Left hindlimb (tissue), 1 donor: Measurements from ENCODE around the gene TCF12.
"Not testable (repeated sequence)": the region's sequence is repeated elsewhere in the genome, so short reads cannot be mapped to it uniquely, and the experiment has no call there.

Experiments used
- DNase-seq: peaks from one replicate; pipeline ENCODE4 v3.0.0-alpha.2; 2018

The TCF12 gene

DNA sequence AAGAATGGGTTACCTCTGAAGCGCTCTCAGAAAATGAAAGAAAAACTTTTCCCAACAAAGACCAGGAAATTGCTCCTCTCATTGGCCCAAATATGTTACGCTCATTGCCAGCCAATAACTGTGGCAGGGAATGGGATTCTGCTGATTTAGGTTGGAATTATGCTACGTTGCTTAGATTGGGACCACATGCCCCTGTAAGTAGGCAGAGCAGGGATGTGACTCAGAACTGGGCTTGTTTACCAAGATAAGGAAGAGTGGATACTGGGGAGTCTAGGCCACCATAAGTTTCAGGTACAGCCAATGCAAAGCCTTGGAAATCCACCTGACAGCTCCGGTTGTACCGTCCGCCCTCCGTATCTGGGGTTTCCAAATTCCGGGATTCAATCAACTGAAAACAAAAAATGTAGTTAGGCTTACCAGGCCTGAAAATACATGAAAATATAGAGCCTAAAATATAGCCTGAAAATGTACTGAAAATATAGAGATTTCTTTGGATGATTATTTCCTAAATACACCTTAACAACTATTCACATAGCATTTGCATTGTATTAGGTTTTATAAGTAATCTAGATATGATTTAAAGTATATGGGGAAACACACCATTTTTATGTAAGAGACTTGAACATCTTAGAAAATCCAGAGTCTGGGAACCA is 1.5 kb upstream of the TCF12 start:
- DNase-seq, result no peak

DNA sequence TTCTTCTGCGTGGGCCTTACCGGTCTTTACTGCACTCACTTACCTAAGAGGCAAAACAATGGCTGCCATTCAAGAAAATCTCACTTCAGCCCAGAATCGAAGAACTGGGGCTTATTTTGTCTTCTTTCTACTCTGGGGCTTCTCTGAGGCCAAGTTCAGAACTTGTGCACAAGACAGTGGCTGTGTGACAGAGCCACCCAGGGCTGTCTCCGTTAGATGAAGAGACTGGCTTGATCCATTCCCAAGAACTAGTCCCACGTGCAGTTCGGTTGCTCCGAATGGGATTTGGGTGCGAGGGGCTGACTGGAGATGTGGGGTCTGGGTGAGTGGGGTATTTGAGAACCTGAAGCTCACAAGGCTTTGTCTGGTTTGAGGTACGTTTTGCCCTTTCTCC is 795 bp upstream of the TCF12 start:
- DNase-seq, result no peak

DNA sequence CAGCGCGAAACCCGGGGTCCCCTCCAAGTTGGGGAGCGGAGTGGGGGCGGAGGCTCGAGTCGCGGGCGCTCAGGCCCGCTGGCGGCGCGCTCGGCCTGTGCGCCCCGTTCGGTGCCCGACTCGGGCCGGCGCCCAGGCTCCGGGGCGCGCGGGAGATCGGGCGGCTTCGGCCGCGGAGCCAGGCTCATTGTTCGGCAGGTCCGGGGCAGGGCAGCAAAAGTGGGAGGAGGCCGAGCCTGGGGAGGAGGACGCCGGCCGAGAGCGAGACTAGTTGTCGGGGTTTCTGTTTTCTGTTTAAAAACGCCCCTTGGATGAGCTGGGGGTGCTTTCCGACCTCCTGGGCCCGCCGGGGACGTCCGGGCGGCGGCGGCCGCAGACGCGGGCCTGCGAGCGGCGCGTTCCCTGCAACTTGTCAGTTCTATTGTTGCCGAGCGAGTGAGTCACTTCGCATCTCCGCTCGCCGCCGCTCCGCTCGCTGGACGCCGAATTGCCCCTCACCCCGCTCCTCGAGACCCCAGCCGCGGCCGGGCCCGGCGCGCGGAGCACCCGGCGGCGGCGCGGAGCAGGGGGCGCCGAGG is 676 bp downstream of the TCF12 start:
- peak; percentile 75 for DNase-seq

DNA sequence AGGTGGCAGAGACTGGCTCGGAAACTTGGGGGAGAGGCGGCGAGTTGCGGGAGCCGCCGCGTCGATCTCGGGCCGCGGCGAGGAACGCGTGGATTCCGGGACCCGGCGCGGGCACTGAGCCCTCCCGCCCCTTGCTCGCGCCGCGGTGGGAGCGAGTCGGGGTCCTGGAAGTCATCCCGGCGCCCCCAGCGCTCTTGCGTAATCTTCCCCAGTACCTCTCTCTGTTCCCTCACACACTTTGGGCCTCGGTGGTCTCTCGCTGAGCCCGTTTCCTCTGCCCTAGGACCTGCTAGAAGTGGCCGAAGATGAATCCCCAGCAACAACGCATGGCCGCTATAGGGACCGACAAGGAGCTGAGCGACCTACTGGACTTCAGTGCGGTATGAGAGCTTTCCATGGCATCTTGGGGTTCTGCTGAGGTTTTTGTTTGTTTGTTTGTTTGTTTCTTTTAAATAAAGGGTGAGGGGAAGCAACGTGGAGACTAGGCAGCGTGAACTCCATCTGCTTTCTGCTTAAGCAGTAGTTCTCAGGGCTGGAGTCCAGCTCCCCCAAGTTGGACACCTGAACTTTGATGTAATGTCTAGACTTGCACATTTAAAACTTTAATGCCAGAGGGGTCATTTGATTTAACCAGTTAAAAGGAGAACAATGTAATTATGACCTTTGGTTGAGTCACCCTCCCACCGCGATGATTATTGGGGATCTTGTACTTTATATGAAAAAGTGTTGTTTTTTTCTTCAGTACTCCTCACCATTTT is 1.3 kb downstream of the TCF12 start:
- peak; percentile 67 for DNase-seq

DNA sequence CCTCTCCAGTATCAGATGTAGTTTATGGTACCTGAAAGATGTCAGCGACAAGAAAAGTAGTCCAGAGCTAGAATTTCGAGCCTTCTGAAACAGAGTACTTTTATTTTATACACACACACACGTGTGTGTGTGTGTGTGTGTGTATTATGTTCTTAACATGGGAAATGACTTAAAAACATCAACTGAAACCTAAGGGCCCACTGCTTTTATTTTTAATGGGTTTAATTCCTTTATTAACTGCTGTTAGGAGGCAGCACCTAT is 1.9 kb downstream of the TCF12 start:
- no peak for DNase-seq

DNA sequence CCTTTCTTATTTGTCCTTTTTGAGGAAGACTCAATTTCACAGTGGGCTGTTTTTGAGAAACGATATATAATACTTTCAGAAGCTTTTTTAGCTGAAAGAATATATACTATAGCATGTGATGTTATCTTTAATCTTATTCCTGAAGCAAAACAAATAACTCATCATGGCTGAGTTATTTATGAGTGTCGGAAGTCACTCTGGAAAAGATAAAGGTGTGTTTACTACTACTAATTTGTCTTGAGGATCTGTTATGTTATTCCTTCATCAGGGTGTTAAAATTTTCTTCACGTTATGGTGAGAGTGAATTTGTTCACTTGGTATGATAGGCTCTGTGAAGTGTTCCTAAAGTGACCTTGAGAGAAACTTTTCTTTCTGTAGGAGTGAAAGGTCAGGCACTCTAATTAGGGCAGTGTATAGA is 4.7 kb downstream of the TCF12 start:
- no peak for DNase-seq

DNA sequence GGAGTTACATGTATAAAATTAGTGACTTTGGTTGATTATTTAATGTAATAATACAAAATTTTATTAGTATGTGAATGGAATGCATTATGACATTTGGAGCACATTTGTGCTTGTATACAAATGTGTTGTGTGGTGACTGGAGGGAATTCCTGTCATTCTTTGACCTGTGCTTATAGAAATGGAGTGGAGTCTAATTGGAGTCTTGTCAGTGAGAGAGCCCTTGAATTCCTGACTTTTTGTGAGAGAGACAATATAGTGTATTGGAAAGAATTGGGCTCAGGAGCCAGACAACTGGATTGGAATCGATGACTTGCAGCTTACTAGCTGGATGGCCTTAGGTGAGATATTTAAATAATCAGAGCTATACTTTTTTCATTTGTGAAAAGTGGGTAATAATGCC is 9.4 kb downstream of the TCF12 start:
- DNase-seq, result no peak

DNA sequence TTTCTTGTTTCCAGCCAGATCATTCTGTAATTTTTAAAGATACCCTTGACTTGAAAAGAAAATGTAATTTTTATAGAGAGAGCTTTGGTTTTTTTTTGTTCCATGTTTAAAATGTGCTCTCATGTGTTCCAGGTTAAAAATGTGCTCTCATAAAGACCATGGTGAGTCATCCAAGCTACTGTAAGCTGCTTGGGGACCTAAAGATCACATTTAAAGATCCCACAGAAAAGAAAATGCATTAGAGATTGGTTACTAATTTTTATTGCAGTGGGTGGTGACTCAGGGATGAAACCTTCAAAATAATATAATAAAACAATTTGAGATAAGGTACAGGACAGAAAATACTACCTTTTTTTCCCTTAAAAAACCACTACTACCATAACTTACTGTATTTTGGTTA is 11.0 kb downstream of the TCF12 start:
- no peak for DNase-seq

DNA sequence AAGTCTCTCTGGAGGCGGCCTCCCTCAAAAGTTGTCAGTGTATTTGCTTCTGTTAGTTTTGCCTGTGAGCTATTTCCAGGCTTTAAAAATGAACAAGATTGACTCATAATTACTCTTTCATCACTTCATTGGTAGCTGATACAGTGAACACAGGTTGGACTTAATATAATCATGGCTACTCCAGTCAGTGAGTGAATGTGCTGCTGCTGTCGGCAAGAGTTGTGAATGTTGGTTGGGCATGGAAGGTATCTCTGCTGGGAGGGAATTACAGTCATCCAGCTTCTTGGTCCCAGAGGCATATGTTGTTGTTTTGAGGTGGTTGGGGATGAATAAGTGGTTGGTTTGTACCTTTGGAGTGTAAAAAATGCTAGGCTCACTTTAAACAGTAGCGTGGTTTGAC is 11.5 kb downstream of the TCF12 start:
- DNase-seq, result no peak

DNA sequence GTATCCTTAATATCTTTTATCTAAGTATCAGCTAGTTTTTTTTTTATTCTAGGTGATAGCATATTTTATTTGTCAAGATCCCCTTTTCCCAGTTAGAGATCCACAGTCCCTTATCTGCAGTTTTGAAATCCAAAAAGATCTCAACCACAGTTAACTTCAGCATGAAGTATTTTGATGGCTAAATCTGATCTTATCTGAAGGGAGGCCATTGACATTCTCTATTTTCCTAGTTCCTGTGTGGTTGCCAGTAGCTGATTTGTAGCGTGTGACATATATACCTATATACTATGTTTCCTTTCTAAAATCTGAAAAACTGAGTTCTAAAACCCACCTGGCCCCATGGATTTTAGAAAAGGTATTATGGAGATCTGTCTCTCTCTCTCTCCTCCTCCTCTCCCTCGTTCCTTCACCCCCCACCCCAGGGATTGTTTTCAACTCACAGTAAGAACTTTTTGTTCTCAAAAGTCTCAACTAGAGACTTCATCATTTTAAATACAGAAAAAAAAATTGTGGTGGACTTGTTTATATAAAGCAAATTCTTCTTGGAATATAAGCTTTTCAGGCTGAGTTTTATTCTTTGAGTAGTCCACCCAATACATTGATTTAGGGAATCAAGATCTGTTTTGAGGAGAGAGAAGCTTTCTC is 12.3 kb downstream of the TCF12 start:
- no peak for DNase-seq

DNA sequence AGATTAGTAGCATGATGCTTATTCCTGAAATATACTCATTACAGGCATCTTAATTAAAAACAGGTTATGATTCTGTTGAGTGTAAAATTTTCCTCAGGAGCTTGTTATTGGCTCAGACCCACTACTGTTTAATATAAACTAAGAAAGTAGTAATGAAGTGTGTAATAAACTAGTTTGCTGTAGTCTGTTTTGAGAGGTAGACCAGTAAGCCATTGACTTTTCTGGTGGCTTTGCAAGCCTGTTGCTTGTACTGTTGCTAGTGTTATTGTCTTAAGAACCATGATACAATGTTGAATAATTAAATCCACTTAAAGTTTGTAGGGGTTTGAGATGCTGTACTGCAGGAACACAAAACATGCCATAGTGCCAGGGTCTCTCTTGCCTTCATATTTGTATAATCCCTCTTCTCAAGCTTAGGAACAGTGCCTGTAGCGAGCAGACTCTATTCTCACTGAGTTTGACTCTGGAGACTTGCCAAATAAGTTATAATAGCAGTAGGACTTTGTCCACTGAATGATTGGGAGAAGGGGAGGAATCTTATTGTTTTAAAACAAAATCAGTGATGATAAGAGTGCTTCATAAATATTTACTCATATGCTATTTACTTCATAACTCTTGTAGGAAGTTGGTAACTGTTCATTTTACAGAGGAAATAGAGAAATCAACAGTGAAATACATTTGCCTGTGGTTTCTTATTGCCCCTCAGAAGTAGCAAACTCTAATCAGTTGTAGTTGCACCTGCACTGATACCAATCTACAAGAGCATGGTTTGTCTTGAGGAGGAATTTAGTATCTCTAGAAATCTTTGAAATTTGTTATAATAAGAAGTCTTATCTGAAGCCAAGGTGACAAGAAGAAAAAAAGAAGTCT is 13.4 kb downstream of the TCF12 start:
- no peak for DNase-seq

DNA sequence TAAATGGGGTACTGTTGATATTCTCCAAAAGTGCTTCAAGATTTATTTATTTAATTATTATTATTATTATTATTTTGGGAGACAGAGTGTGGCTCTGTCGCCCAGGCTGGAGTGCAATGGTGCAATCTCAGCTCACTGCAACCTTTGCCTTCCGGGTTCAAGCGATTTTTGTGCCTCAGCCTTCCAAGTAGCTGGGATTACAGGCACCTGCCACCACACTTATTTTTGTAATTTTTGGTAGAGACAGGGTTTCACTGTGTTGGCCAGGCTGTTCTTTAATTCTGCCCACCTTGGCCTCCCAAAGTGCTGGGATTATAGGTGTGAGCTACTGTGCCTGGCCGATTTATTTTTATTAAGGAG is 14.0 kb downstream of the TCF12 start:
- not testable (repeated sequence) for DNase-seq

DNA sequence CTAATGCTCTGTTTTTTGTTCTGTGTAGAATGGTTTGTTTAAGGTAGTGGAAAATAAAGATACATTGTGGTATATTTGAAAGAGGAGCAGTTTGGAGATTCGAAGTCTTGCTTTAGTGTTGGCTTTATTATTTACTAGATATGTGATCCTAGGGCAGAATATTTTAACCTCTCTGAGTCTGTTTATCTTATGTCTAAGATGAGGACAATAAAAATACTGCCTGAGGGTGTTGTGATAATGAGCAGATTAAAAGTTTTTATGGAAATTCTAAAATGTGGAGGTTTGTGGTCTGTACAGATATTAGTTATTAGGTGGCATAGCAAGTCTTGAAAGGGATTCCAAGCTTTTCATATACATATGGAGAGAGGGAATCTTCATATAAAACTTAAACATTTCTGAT is 15.0 kb downstream of the TCF12 start:
- DNase-seq, result no peak

DNA sequence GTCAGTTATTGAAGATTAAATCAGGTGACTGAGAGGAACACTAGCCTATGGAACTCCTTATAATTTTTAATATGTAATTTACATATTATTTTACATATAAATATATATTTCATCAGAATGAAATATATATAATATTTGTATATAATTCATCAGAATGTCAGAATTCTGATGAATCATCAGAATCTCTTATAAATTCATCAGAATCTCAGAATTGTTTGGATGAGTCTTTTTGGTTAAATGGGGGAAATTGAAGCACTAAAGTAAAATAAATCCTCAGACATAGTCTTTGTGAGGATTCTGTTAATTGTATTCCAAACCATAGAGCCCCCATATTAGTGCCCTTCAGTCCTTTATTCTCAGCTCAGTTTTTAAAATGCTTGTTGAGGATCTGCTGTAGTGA is 15.4 kb downstream of the TCF12 start:
- DNase-seq, result no peak

DNA sequence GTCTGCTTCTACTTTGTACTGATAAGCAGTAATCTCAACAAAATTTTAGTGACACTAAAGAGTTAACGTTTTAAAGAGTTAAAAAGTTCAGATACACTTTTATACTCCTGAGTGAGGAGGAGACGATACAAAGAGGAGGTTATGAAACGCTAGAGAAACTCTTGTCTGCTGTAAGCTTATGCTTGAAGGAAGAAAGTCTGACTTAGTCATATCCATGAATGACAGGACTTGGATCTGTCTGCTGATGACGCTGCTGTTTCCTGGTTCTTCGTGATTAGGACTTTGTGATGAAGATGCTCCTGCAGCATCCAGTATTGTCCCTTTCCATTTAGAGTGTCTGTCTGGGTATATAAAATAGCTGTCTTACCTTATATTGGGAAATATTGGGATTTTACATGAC is 15.8 kb downstream of the TCF12 start:
- no peak for DNase-seq

DNA sequence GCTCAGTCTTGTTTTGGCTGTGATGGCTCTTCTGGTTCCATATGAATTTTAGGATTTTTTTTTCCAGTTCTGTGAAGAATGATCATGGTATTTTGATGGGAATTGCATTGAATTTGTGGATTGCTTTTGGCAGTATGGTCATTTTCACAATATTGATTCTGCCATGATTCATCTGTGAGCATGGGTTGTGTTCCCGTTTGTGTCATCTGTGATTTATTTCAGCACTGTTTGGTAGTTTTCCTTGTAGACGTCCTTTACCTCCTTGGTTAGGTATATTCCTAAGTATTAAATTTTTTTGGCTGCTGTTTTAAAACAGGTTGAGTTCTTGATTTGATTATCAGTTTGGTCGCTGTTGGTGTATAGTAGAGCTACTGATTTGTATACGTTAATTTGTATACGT is 18.5 kb downstream of the TCF12 start:
- DNase-seq, result no peak

DNA sequence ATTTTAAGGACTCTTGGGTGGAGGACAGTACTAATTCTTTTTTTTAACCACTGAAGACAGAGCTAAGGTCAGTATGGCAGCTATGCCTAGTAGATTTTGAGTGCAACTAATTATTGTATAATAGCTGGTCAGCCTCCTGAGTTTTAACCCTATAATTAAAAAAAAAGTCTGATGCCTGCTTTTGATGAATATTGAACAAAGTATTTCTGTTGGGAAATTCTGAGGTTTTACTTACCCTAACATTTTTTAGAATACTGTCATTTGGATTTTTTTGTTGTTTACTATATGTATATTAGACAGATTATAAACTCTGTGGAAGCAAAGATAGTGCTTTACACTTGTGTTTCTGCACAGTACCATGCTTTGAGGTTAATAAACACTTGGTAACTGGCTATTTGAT is 20.8 kb downstream of the TCF12 start:
- no peak for DNase-seq

DNA sequence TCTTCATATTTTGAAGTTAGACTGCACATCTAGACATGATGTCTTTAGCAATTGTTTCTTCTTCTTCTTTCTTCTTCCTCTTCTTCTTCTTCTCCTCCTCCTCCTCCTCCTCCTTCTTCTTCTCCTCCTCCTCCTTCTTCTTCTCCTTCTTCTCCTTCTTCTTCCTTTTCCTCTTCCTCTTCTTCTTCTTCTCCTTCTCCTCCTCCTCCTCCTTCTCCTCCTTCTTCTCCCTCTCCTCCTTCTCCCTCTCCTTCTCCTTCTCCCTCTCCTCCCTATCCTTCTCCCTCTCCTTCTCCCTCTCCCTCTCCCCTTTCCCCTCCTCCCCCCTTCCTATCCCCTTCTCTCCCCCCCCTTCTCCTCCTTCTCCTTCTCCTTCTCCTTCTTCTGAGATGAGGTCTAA is 21.9 kb downstream of the TCF12 start:
- DNase-seq, result no peak

DNA sequence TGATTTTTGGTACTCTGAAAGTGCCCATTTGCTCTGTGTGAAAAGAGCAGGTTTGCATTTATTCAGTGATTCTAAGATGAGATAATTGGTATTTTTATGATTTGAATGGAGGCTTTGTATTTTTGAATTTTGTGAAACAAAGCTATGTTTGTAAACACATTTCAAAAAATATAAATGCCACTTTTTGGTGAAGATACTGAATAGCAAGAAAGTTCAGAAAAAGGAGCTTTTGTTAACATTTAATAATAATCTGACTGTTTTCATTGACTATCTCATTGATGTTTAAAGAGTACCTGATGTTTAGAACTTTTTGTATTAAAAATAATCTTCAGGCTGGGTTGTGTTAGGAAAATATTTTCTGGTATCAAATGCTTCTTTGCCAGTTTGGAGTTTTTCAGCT is 23.7 kb downstream of the TCF12 start:
- no peak for DNase-seq

DNA sequence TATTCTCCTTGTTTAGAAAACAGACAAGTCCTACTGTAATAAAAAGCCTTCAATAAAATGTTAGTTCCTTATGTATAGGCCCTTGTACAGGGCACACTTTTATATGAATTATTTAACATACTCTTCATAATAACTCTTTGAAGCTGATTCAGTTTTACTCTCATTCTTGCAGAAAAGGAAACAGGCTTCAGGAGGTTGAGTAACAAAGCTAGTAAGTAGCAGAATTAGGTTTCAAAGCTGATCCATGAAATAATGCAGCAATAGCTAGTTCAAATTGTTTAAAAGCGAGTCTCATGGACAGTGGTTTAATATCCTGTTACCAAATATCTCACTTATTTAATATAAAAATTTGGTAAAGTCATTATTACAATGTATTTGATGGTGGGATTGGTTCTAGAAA is 25.0 kb downstream of the TCF12 start:
- DNase-seq, result no peak

DNA sequence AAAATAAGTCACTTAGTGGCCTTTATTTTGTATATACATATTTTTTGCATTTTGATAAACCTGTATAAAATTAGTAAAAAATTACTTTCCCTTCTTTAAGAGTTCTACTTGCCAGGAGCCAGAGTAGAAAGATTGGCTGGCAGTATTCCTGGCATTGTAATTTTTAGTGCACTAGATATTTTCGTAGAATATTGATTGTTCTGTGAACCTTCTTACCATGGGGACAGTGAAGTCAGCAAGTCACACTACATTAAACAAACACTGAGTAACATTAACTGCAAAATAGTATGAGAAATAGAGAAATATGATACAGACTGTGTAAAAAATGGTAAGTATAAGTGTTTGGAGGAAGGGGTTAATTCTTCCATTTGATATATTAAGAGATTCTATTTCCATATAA is 26.0 kb downstream of the TCF12 start:
- DNase-seq, result no peak

DNA sequence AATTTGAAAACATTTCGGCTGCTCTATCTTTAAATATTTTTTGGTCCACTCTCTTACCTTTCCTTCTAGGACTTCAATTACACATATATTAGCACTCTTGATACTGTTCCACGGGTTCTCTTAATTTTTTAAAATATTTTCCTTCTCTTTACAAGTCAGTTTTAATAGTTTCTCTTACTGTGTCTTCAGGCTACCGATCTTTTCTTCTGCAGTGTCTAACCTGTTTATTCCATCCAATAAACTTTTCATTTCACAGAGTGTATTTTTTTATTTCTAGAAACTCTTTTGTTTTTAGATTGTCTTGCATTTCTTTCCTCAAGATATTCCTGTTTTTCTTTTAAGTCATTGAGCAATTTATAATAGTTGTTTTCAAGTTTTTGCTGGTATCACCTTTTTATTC is 27.7 kb downstream of the TCF12 start:
- DNase-seq, result no peak

DNA sequence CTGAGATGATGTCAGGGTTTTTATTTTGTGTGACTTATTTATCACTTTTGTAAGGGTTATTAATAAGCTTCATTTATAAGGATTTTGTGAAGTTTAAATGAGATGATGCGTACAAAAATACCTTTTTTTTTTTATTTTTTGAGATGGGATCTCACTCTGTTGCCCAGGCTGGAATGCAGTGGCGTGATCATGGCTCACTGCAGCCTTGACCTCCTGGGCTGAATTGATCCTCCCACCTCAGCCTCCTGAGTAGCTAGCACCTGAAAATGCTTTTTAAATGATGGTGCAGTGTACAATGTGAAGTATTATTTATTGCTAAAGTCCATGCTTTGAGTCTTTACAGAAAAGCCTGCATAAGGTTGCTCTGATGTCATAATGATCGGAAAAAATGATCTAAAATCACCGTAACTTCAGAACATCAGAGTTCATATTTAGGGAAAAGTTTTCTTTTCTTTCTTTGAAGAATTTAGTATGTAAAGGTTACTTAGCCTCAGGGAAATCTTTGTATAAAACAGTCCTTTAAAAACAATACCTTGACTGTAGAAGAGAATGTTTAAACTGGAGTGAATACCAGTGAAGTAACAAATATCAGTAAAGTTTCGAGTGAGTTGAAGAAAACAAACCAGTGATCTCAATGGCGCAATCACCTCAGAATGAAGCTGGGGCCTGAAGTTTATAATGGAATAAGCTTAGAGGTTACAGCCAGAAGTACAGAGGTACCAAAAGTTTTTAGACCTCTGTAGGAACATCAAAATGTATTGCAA is 29.7 kb downstream of the TCF12 start:
- DNase-seq, result no peak
